SIG-M5 treated with dmso at 0.1 percent for 504 hours (cell line): ENCODE results near the gene EPHX1.

Experiments
- DNase-seq: peaks from one replicate; lab custom pipeline; 2025; ENCODE audit not compliant: unreplicated experiment; lab: John Stamatoyannopoulos, UW

The EPHX1 gene

GRCh38 chr1:225840713-225841112 is 30.8 kb downstream of the EPHX1 start:
- DNase-seq, result no peak

- no peak for DNase-seq
Observed at GRCh38 chr1:225842074-225842473, 32.1 kb downstream of the EPHX1 start.

- DNase-seq, result no peak
Observed at GRCh38 chr1:225842788-225843425, 33.0 kb downstream of the EPHX1 start.

GRCh38 chr1:225843426-225843795 is 33.5 kb downstream of the EPHX1 start:
- no peak for DNase-seq

- DNase-seq, result no peak
Observed at GRCh38 chr1:225844236-225845061, 34.5 kb downstream of the EPHX1 start.

- no peak for DNase-seq
Observed at GRCh38 chr1:225845097-225845496, 35.2 kb downstream of the EPHX1 start.

- DNase-seq, result peak; percentile 80
Observed at GRCh38 chr1:225845571-225846259, 35.8 kb downstream of the EPHX1 start.

GRCh38 chr1:225846331-225847310 is 36.7 kb downstream of the EPHX1 start:
- DNase-seq, result no peak

GRCh38 chr1:225847610-225848009 is 37.7 kb downstream of the EPHX1 start:
- no peak for DNase-seq

- peak; percentile 75 for DNase-seq
Observed at GRCh38 chr1:225848030-225848955, 38.4 kb downstream of the EPHX1 start.

- DNase-seq, result no peak
Observed at GRCh38 chr1:225849925-225850324, 40.0 kb downstream of the EPHX1 start.

- no peak for DNase-seq
Observed at GRCh38 chr1:225850370-225850769, 40.4 kb downstream of the EPHX1 start.

GRCh38 chr1:225851805-225852204 is 41.9 kb downstream of the EPHX1 start:
- DNase-seq, result peak; percentile 88

GRCh38 chr1:225852413-225853124 is 42.6 kb downstream of the EPHX1 start:
- no peak for DNase-seq

- no peak for DNase-seq
Observed at GRCh38 chr1:225853441-225853840, 43.5 kb downstream of the EPHX1 start.

- DNase-seq, result peak; percentile 25
Observed at GRCh38 chr1:225855503-225856300, 45.8 kb downstream of the EPHX1 start.

- DNase-seq, result no peak
Observed at GRCh38 chr1:225857256-225857655, 47.3 kb downstream of the EPHX1 start.

- DNase-seq, result no peak
Observed at GRCh38 chr1:225859151-225859550, 49.2 kb downstream of the EPHX1 start.
